ENCODE measurements around the gene NFIA. TPM values are rescaled to one million over a fixed set of nuclear protein-coding genes. Genes with fewer than 3 reads are reported as not detected.

NFIA gene
- total RNA-seq, 1 experiment from 2014 or later, result 20.9 TPM

DNA sequence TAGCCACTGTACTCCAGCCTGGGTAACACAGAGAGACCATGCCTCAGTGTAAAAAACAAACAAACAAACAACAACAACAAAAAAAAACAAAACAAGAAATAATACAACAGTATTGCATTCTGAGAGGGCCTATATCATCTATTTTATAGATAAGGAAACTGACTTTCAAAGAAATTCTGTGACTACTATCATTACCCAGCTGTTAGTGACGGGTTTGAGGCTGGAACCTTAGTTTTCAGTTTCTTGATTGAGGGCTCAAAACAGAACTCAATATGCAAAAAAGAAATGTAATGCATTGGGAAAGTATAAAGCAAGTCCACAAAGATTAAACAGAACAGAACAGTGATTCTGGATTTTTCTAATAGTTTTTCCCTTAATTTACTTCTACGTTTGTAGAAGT, 149.4 kb downstream of the NFIA start:
- Histone ChIP-seq H3K4me1 (ENCODE audit: control insufficient read depth, insufficient read depth, low read length) (no peaks in the 10 kb centered on the region), H3K4me3 (ENCODE audit: low read depth in 2 of 2, low read length in 2 of 2) (no peak overlapping the region), H3K36me3 (ENCODE audit: control insufficient read depth, insufficient read depth, low read length) (no peaks in the 10 kb centered on the region), H3K27me3 (ENCODE audit: control insufficient read depth, insufficient read depth, low read length) (no peaks in the 10 kb centered on the region), H3K9me3 (ENCODE audit: control insufficient read depth, insufficient read depth, low read depth, low read length) (no peaks in the 10 kb centered on the region), H3K27ac (ENCODE audit: low read length) (no peak overlapping the region)
- intact Hi-C loops (cut with micrococcal nuclease; ENCODE audit: unreplicated experiment) (no loop called here), in situ Hi-C loops (cut with HindIII; ENCODE audit: low pct_unique_long_range_greater_than_20kb, low sequenced_read_pairs) (no loop called here)
- no peak for ATAC-seq
- BruUV-seq (replicated peaks), result no TSS peak
- TF ChIP-seq SIN3A (IDR thresholded peaks at IDR 0.05; ENCODE audit: borderline replicate concordance, insufficient read depth, low read depth, low read length) (no peak), TCF7L2 (IDR thresholded peaks at IDR 0.05; ENCODE audit: low read depth, low read length) (no peak), POLR2AphosphoS5 (IDR thresholded peaks at IDR 0.05; ENCODE audit: low read depth, low read length) (no peak), CTCF (IDR thresholded peaks at IDR 0.05) (no peak), REST (IDR thresholded peaks at IDR 0.05; ENCODE audit: insufficient read depth in 1 of 2, low read depth in 2 of 2, low read length in 1 of 2) (no peak)
- ChIA-PET POLR2A (no interaction called here), CTCF (no interaction called here)
- no peak for DNase-seq (ENCODE audit: low read depth, low spot score)

- intact Hi-C loops (cut with micrococcal nuclease; ENCODE audit: unreplicated experiment), result no loop called here
- Histone ChIP-seq H3K9me3 (ENCODE audit: control insufficient read depth, insufficient read depth, low read depth, low read length) (no peaks in the 10 kb centered on the region), H3K4me1 (ENCODE audit: control insufficient read depth, insufficient read depth, low read length) (no peaks in the 10 kb centered on the region), H3K36me3 (ENCODE audit: control insufficient read depth, insufficient read depth, low read length) (no peaks in the 10 kb centered on the region), H3K4me3 (ENCODE audit: low read depth in 2 of 2, low read length in 2 of 2) (no peak overlapping the region), H3K27ac (ENCODE audit: low read length) (no peak overlapping the region), H3K27me3 (ENCODE audit: control insufficient read depth, insufficient read depth, low read length) (no peaks in the 10 kb centered on the region)
- in situ Hi-C loops (cut with HindIII; ENCODE audit: low pct_unique_long_range_greater_than_20kb, low sequenced_read_pairs), result no loop called here
- CTCF ChIA-PET, result no interaction called here
- DNase-seq (ENCODE audit: low read depth, low spot score) (no peak), ATAC-seq (no peak)
- no peak for TF ChIP-seq SIN3A (IDR thresholded peaks at IDR 0.05; ENCODE audit: borderline replicate concordance, insufficient read depth, low read depth, low read length)
- TF ChIP-seq CTCF (IDR thresholded peaks at IDR 0.05), result no peak
- no peak for TF ChIP-seq TCF7L2 (IDR thresholded peaks at IDR 0.05; ENCODE audit: low read depth, low read length)
- no peak for TF ChIP-seq REST (IDR thresholded peaks at IDR 0.05; ENCODE audit: insufficient read depth in 1 of 2, low read depth in 2 of 2, low read length in 1 of 2)
- TF ChIP-seq POLR2AphosphoS5 (IDR thresholded peaks at IDR 0.05; ENCODE audit: low read depth, low read length), result no peak
- no TSS peak for BruUV-seq (replicated peaks)
- POLR2A ChIA-PET, result no interaction called here
Measured at GRCh38 chr1:61233121-61233660, 150.8 kb downstream of the NFIA start.

Data from Panc1 (cell line).